Endothelial cell of umbilical vein (primary cell): ENCODE results near the gene SCAF1.

Experiments
- CTCF ChIP-seq, 2 donors: IDR thresholded peaks; 1 replicate in 1 of 2; 2 replicates in 1 of 2; pipeline ENCODE4 v1.5.1; 2011; ENCODE audit warnings: low read length in 2 of 2, mild to moderate bottlenecking in 2 of 2, moderate library complexity in 2 of 2, control low read depth in 1 of 2, inconsistent platforms in 1 of 2, low read depth in 1 of 2; ENCODE audit not compliant: insufficient read depth in 1 of 2; ENCODE audit errors: extremely low read depth in 1 of 2
- EZH2 ChIP-seq: IDR thresholded peaks from 2 replicates; pipeline ENCODE4 v1.6.1; 2012; ENCODE audit warnings: borderline replicate concordance, low read depth, mild to moderate bottlenecking, moderate library complexity, low read length, inconsistent platforms; ENCODE audit not compliant: severe bottlenecking
- POLR2A ChIP-seq: IDR thresholded peaks from 2 replicates; pipeline ENCODE4 v1.6.1; 2012; ENCODE audit warnings: low read depth, mild to moderate bottlenecking, control low read depth, low read length

- no peak for TF ChIP-seq CTCF (IDR thresholded peaks at IDR 0.05; ENCODE audit: extremely low read depth in 1 of 2, insufficient read depth in 1 of 2, low read depth in 1 of 2, low read length in 2 of 2)
- no peak for TF ChIP-seq EZH2
- TF ChIP-seq POLR2A = no peak
Measured at GRCh38 chr19:49616945-49617344, 25.1 kb upstream of the SCAF1 start.
